Stomach (tissue), 9 donors: Measurements from ENCODE around the gene BBS4. TPM values are rescaled to one million over a fixed set of nuclear protein-coding genes. Genes with fewer than 3 reads are reported as not detected.

Source experiments
- DNase-seq, 2 donors: peaks; one replicate each; pipeline versions ENCODE4 v3.0.0 to v3.0.0-alpha.2; 2013 to 2019
- H3K27ac ChIP-seq, 5 donors: fragments of 200-600 bp in 4 of 5; sonication (generic) in 4 of 5; one replicate each; pipeline ENCODE4 v1.5.1; 2013 to 2019; ENCODE audit warnings: mild to moderate bottlenecking in 1 of 5, moderate library complexity in 1 of 5
- H3K27me3 ChIP-seq, 3 donors: fragments of 200-600 bp; sonication (generic); one replicate each; pipeline ENCODE4 v1.5.1; 2017 to 2019; ENCODE audit warnings: mixed run types in 1 of 3
- H3K36me3 ChIP-seq, 4 donors: fragments of 200-600 bp; sonication (generic); 1 replicate in 3 of 4; 2 replicates in 1 of 4; pipeline ENCODE4 v1.5.1; 2016 to 2019
- H3K4me1 ChIP-seq, 4 donors: fragments of 200-600 bp; sonication (generic); one replicate each; pipeline ENCODE4 v1.5.1; 2016 to 2019
- H3K4me3 ChIP-seq, 4 donors: fragments of 200-600 bp; sonication (generic) in 3 of 4; one replicate each; pipeline ENCODE4 v1.5.1; 2016 to 2019; ENCODE audit warnings: mild to moderate bottlenecking in 1 of 4
- H3K9me3 ChIP-seq, 4 donors: fragments of 200-600 bp; sonication (generic); one replicate each; pipeline ENCODE4 v1.5.1; 2016 to 2019
- EP300 ChIP-seq: sonication (generic); formaldehyde crosslinking; IDR thresholded peaks from one replicate; pipeline ENCODE4 v1.6.1; 2017; ENCODE audit warnings: antibody characterized with exemption
- POLR2A ChIP-seq, 4 donors: fragments of 450-650 bp; IDR thresholded peaks; one replicate each; pipeline ENCODE4 v1.6.1; 2016; ENCODE audit warnings: antibody characterized with exemption in 4 of 4, control low read depth in 2 of 4, mild to moderate bottlenecking in 1 of 4, moderate library complexity in 1 of 4
- POLR2AphosphoS5 ChIP-seq, 3 donors: sonication (generic); formaldehyde crosslinking; IDR thresholded peaks; one replicate each; pipeline ENCODE4 v1.6.1; 2016; ENCODE audit warnings: antibody characterized with exemption in 3 of 3
- WGBS, 5 donors: extraction: QIAGEN DNeasy Blood & Tissue Kit in 3 of 5; methylation state at CpG; one replicate each; pipeline versions ENCODE4 v1.1.5 to v1.1.7; 2013 to 2018; 5-methylcytosine and 5-hydroxymethylcytosine counted together
- intact Hi-C: fragments of 100-400 bp; cut with DNase I; formaldehyde crosslinking; loops from one replicate; pipeline ENCODE4 v1.15.1; 2023; ENCODE audit warnings: low total_unique reads
- polyA plus RNA-seq, 3 donors: library from polyadenylated mRNA; stranded (reverse); fragments of 200-250 nt; gene quantifications; one replicate each; pipeline ENCODE4 v1.2.3, GENCODE V29; 2013
- total RNA-seq, 5 donors: library from RNA; depleted of rRNA; stranded (reverse); fragments of >200 nt; gene quantifications; one replicate each; pipeline versions ENCODE4 v1.1.0 to v1.2.3, GENCODE V29; 2014 to 2016
- TF ChIP-seq, protein P1 (sequence below), 7 experiments: fragments of 450-650 bp in 4 of 7; fragments of 200-600 bp in 3 of 7; sonication (generic) in 3 of 7; IDR thresholded peaks; one replicate each; pipeline ENCODE4 v1.5.1; 2016 to 2019; ENCODE audit warnings: antibody characterized with exemption in 7 of 7, control low read depth in 2 of 7, mild to moderate bottlenecking in 1 of 7
- donor health status: healthy with polysubstance abuse.
- donor health status: Bipolar disorder and iron deficiency.
- donor health status: healthy.

BBS4 gene
- total and polyA plus RNA-seq, 8 donors: 4.3 to 53.1 (median 17.5) TPM

DNA sequence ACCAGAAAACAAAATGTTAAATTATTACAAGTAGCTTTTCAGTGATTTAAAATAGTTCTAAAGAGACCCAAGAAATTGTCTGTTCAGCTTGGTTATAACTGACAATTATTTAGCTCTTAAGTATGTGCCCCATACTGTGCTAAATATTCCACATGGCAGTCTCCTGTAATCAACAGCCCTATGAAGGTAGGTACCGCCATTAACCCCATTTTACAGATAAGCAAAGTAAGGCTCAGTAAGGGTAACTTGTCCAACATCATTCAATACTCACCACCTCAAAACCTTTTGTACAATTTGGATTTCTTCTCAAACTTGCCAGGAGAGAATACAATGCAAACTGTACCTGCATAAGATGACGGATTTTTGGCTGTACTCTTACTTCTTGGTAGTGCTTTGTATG, 63.7 kb downstream of the BBS4 start:
- WGBS, 5 donors: 92 to 100% (median 95%) methylated on average over 2 of the region's 2 CpGs

DNA sequence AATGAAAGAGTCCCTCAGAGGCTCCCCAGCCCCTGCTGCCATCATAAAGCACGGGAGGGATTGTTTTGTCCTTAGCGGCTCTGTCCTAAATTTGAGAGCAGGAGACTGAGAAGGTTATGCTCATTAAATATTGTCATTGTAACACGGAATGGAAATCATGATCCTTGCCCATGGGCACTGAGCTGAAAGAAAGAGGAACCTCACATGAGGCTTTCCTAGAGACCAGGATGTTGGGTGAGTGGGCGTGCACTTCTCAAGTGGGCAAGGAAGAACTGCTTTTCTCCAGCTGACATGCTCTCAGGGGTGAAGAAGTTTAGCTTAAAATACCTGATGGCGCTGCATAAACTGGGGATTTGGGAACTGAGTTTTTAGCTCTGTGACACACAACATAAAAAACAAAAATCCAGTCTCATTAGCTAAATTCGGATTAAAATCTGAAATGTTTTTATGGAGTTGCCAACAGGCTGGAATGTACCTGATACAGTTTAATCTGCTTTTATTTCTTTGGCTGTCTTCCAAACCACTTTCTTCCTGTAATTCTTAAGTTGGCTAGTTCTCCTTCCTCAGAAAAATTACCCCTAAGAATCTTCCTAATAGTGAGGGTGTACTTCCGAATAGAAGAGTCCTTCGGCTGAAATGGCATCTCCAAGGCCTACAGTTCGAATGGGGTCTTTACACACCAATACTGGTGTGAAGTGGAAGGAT, 65.9 kb downstream of the BBS4 start:
- intact Hi-C loops: no loop called here
- Histone ChIP-seq H3K4me3 (no peak overlapping the region), H3K9me3 (no peaks in the 10 kb centered on the region), H3K36me3 (peaks cover 33 to 82% (median 75%) of the 10 kb centered on the region in 4 donors), H3K27me3 (no peaks in the 10 kb centered on the region), H3K4me1 (peaks cover 0 to 15% (median 4%) of the 10 kb centered on the region in 4 donors), H3K27ac (no peak overlapping the region)
- WGBS, 5 donors: 51 to 70% (median 63%) methylated on average over 9 of the region's 9 CpGs
- TF ChIP-seq POLR2A (IDR thresholded peaks at IDR 0.05): no peak
- TF ChIP-seq, protein P1, sequence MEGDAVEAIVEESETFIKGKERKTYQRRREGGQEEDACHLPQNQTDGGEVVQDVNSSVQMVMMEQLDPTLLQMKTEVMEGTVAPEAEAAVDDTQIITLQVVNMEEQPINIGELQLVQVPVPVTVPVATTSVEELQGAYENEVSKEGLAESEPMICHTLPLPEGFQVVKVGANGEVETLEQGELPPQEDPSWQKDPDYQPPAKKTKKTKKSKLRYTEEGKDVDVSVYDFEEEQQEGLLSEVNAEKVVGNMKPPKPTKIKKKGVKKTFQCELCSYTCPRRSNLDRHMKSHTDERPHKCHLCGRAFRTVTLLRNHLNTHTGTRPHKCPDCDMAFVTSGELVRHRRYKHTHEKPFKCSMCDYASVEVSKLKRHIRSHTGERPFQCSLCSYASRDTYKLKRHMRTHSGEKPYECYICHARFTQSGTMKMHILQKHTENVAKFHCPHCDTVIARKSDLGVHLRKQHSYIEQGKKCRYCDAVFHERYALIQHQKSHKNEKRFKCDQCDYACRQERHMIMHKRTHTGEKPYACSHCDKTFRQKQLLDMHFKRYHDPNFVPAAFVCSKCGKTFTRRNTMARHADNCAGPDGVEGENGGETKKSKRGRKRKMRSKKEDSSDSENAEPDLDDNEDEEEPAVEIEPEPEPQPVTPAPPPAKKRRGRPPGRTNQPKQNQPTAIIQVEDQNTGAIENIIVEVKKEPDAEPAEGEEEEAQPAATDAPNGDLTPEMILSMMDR (IDR thresholded peaks at IDR 0.05): no peak
- TF ChIP-seq POLR2AphosphoS5 (IDR thresholded peaks at IDR 0.05): no peak
- TF ChIP-seq EP300: no peak
- DNase-seq: peak in 1 of 2 donors; percentile 10

More for the DNA sequence above, 63.7 kb downstream of the BBS4 start:
- no peak for TF ChIP-seq POLR2A (IDR thresholded peaks at IDR 0.05)
- TF ChIP-seq POLR2AphosphoS5 (IDR thresholded peaks at IDR 0.05): no peak
- no peak for TF ChIP-seq EP300
- TF ChIP-seq, protein P1 (IDR thresholded peaks at IDR 0.05): no peak
- Histone ChIP-seq H3K36me3 (peaks cover 18 to 60% (median 56%) of the 10 kb centered on the region in 4 donors), H3K4me3 (no peak overlapping the region), H3K27me3 (no peaks in the 10 kb centered on the region), H3K27ac (no peak overlapping the region), H3K9me3 (no peaks in the 10 kb centered on the region), H3K4me1 (peaks cover 0 to 15% (median 4%) of the 10 kb centered on the region in 4 donors)
- intact Hi-C loops: no loop called here
- no peak for DNase-seq

DNA sequence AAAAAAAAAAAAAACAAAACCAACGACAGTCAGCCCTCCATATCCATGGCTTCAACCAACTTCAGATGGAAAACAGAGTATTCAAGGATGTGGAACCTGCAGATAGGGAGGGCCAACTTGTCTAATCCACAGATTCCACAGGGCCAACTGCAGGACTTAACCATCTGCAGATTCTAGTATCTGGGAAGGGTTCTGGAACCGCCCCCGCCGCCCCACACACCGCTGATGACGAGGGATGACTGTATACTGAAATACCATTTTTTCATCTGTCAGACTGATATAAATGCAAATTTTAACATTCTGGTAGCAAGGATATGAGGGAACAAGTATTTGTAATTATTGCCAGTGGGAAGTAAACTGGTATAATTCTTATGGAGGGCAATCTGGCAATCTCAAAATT, 68.1 kb downstream of the BBS4 start:
- no peaks in the 10 kb centered on the region for H3K27me3 ChIP-seq
- H3K4me3 ChIP-seq: no peak overlapping the region
- TF ChIP-seq POLR2AphosphoS5 (IDR thresholded peaks at IDR 0.05): no peak
- TF ChIP-seq POLR2A (IDR thresholded peaks at IDR 0.05): no peak
- TF ChIP-seq, protein P1 (IDR thresholded peaks at IDR 0.05): no peak
- TF ChIP-seq EP300: no peak
- no peaks in the 10 kb centered on the region for H3K9me3 ChIP-seq
- H3K27ac ChIP-seq: no peak overlapping the region
- peaks cover 0 to 15% (median 4%) of the 10 kb centered on the region in 4 donors for H3K4me1 ChIP-seq
- WGBS, 5 donors: 93 to 96% (median 94%) methylated on average over 6 of the region's 6 CpGs
- DNase-seq: no peak
- intact Hi-C loops: no loop called here
- H3K36me3 ChIP-seq: peaks cover 33 to 95% (median 95%) of the 10 kb centered on the region in 4 donors

DNA sequence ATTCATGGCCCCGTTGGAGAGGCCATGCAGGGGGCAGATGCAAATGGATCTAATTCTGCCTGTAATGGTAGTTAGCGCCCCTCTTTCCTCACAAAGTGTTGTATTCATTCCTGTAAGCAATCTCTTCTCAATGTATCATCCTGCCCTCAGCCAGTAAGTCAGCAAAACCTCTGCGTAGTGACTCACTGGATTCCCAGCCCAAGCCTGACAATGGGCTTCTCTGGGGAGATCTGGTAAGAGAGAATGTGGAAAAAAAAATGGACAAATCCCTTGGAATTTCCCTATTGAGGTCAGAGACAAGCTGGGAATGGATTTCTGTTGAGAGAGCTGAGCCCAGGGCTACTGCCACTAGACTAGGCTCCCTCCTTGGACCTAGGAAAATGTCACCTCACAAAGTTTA, 72.2 kb downstream of the BBS4 start:
- no peak overlapping the region for H3K4me3 ChIP-seq
- no peaks in the 10 kb centered on the region for H3K4me1 ChIP-seq
- H3K27me3 ChIP-seq: no peaks in the 10 kb centered on the region
- no peaks in the 10 kb centered on the region for H3K9me3 ChIP-seq
- no peak for DNase-seq
- WGBS, 5 donors: 64 to 88% (median 83%) methylated on average over 3 of the region's 3 CpGs
- TF ChIP-seq EP300: no peak
- TF ChIP-seq POLR2A (IDR thresholded peaks at IDR 0.05): no peak
- TF ChIP-seq, protein P1 (IDR thresholded peaks at IDR 0.05): no peak
- no peak for TF ChIP-seq POLR2AphosphoS5 (IDR thresholded peaks at IDR 0.05)
- no peak overlapping the region for H3K27ac ChIP-seq
- intact Hi-C loops: no loop called here
- H3K36me3 ChIP-seq: peaks cover 35 to 100% (median 98%) of the 10 kb centered on the region in 4 donors
